CD14-positive monocyte (primary cell): ENCODE results near the gene CDH18. TPM values are rescaled to one million over a fixed set of nuclear protein-coding genes. Genes with fewer than 3 reads are reported as not detected.

Experiments
- DNase-seq, 3 donors: peaks; one replicate each; pipeline ENCODE4 v3.0.0-alpha.2; 2011 to 2022
- H2AFZ ChIP-seq: 2 replicates; pipeline ENCODE4 v1.6.0; 2012; ENCODE audit warnings: mild to moderate bottlenecking, low read depth, low read length, inconsistent platforms; ENCODE audit not compliant: insufficient read depth, poor library complexity, severe bottlenecking
- H3K27ac ChIP-seq, 2 donors: 1 replicate in 1 of 2; 2 replicates in 1 of 2; pipeline ENCODE4 v1.5.1; 2012 to 2013; ENCODE audit warnings: low read length in 2 of 2, control low read depth in 1 of 2, inconsistent platforms in 1 of 2, low read depth in 1 of 2, mild to moderate bottlenecking in 1 of 2
- H3K27me3 ChIP-seq, 2 donors: one replicate each; pipeline versions ENCODE4 v1.6.0 to v1.6.1; 2011 to 2013; ENCODE audit warnings: low read length in 2 of 2; ENCODE audit not compliant: control insufficient read depth in 2 of 2, insufficient read depth in 2 of 2
- H3K36me3 ChIP-seq, 2 donors: replicated peaks in 1 of 2; 1 replicate in 1 of 2; 2 replicates in 1 of 2; pipeline versions ENCODE4 v1.5.1 to v1.6.1; 2012 to 2013; ENCODE audit warnings: low read length in 2 of 2, control low read depth in 1 of 2, inconsistent platforms in 1 of 2, mild to moderate bottlenecking in 1 of 2; ENCODE audit not compliant: insufficient read depth in 2 of 2, control insufficient read depth in 1 of 2
- H3K4me1 ChIP-seq, 2 donors: 1 replicate in 1 of 2; 2 replicates in 1 of 2; pipeline versions ENCODE4 v1.5.1 to v1.6.1; 2012 to 2013; ENCODE audit warnings: low read length in 2 of 2, control low read depth in 1 of 2, inconsistent platforms in 1 of 2, mild to moderate bottlenecking in 1 of 2, moderate library complexity in 1 of 2; ENCODE audit not compliant: insufficient read depth in 2 of 2, control insufficient read depth in 1 of 2
- H3K4me2 ChIP-seq: replicated peaks from 2 replicates; pipeline ENCODE3; 2012; ENCODE audit warnings: low read length, moderate library complexity, mild to moderate bottlenecking; ENCODE audit not compliant: poor library complexity, severe bottlenecking; ENCODE audit errors: extremely low read depth
- H3K4me3 ChIP-seq, 3 experiments: fragments of 200-600 bp in 1 of 3; sonication (generic) in 1 of 3; replicated peaks in 1 of 3; 1 replicate in 2 of 3; 2 replicates in 1 of 3; pipeline ENCODE4 v1.5.1; 2011 to 2013; ENCODE audit warnings: low read length in 3 of 3, mild to moderate bottlenecking in 3 of 3, control low read depth in 2 of 3, low read depth in 2 of 3, inconsistent platforms in 1 of 3, moderate library complexity in 1 of 3
- H3K79me2 ChIP-seq: 2 replicates; pipeline ENCODE4 v1.6.0; 2012; ENCODE audit warnings: mild to moderate bottlenecking, control low read depth, inconsistent platforms, low read length, moderate library complexity; ENCODE audit not compliant: insufficient read depth
- H3K9ac ChIP-seq: 2 replicates; pipeline ENCODE4 v1.6.0; 2017; ENCODE audit warnings: low read length, mild to moderate bottlenecking; ENCODE audit not compliant: insufficient read depth, poor library complexity, severe bottlenecking
- H3K9me3 ChIP-seq, 2 donors: replicated peaks in 1 of 2; 1 replicate in 1 of 2; 2 replicates in 1 of 2; pipeline versions ENCODE4 v1.5.1 to v1.6.1; 2012 to 2013; ENCODE audit warnings: low read length in 2 of 2, control low read depth in 1 of 2; ENCODE audit not compliant: control insufficient read depth in 1 of 2, insufficient read depth in 1 of 2
- H4K20me1 ChIP-seq: 2 replicates; pipeline ENCODE4 v1.6.0; 2012; ENCODE audit warnings: mild to moderate bottlenecking, low read length, control low read depth, moderate library complexity; ENCODE audit not compliant: insufficient read depth
- H3K27ac Mint-ChIP-seq, 7 donors: one replicate each; pipeline ENCODE4 v1.8.0; 2020; ENCODE audit warnings: mild to moderate bottlenecking in 7 of 7, mixed read lengths in 7 of 7, moderate library complexity in 6 of 7, inconsistent platforms in 2 of 7
- H3K27me3 Mint-ChIP-seq, 3 donors: one replicate each; pipeline ENCODE4 v1.8.0; 2021 to 2022; ENCODE audit warnings: low read depth in 3 of 3, mild to moderate bottlenecking in 3 of 3, mixed read lengths in 3 of 3, moderate library complexity in 3 of 3, inconsistent platforms in 1 of 3
- H3K36me3 Mint-ChIP-seq, 2 donors: one replicate each; pipeline ENCODE4 v1.8.0; 2020; ENCODE audit warnings: mixed read lengths in 2 of 2, inconsistent platforms in 1 of 2, mild to moderate bottlenecking in 1 of 2
- H3K4me1 Mint-ChIP-seq: one replicate; pipeline ENCODE4 v1.8.0; 2020; ENCODE audit warnings: mild to moderate bottlenecking, mixed read lengths
- H3K4me3 Mint-ChIP-seq, 2 donors: one replicate each; pipeline ENCODE4 v1.8.0; 2020; ENCODE audit warnings: mild to moderate bottlenecking in 2 of 2, mixed read lengths in 2 of 2, moderate library complexity in 1 of 2
- H3K9me3 Mint-ChIP-seq, 7 donors: one replicate each; pipeline ENCODE4 v1.8.0; 2020 to 2022; ENCODE audit warnings: mixed read lengths in 7 of 7, mild to moderate bottlenecking in 6 of 7, moderate library complexity in 6 of 7, inconsistent platforms in 2 of 7
- CTCF ChIP-seq: fragments of 200-600 bp; IDR thresholded peaks from one replicate; pipeline ENCODE4 v1.8.0; 2022; ENCODE audit warnings: antibody characterized with exemption, mild to moderate bottlenecking
- WGBS: methylation state at CpG from one replicate; pipeline ENCODE4 v1.1.5; 2013; ENCODE audit warnings: missing lambda C conversion rate; ENCODE audit not compliant: insufficient coverage; 5-methylcytosine and 5-hydroxymethylcytosine counted together
- intact Hi-C, 2 donors: fragments of 100-400 bp; cut with micrococcal nuclease; formaldehyde crosslinking; loops; one replicate each; pipeline versions ENCODE4 v1.15.0 to v1.15.1; 2023
- polyA plus RNA-seq, 3 donors: library from polyadenylated mRNA; depleted of rRNA in 1 of 3; unstranded in 2 of 3; stranded (reverse) in 1 of 3; fragments of 300-500 nt in 2 of 3; fragments of >200 nt in 1 of 3; fragmentation: Illumina TruSeq in 2 of 3; gene quantifications; 1 replicate in 2 of 3; 2 replicates in 1 of 3; pipeline ENCODE4 v1.2.3, GENCODE V29; 2012 to 2021

The CDH18 gene
- polyA plus RNA-seq, 3 donors: not detected

GRCh38 chr5:19855031-19855430 is 133.0 kb downstream of the CDH18 start:
- peaks cover 0 to 3% (median 0%) of the 10 kb centered on the region in 7 donors for H3K9me3 Mint-ChIP-seq
- H3K4me1 Mint-ChIP-seq: no peaks in the 10 kb centered on the region
- H3K4me3 Mint-ChIP-seq: no peak overlapping the region
- Histone ChIP-seq H3K27me3 (no peaks in the 10 kb centered on the region), H3K36me3 (no peaks in the 10 kb centered on the region), H3K9me3 (peaks cover 0 to 4% of the 10 kb centered on the region in 2 donors), H3K27ac (no peak overlapping the region), H2AFZ (no peak overlapping the region), H3K4me3 (no peak overlapping the region), H4K20me1 (no peaks in the 10 kb centered on the region), H3K79me2 (no peaks in the 10 kb centered on the region), H3K4me2 (no peak overlapping the region), H3K9ac (no peak overlapping the region), H3K4me1 (no peaks in the 10 kb centered on the region)
- H3K36me3 Mint-ChIP-seq: no peaks in the 10 kb centered on the region
- no peaks in the 10 kb centered on the region for H3K27me3 Mint-ChIP-seq
- DNase-seq: no peak
- TF ChIP-seq CTCF: no peak
- no CpG with 5 or more reads among the region's 4 CpGs for WGBS
- H3K27ac Mint-ChIP-seq: no peak overlapping the region
- intact Hi-C loops: no loop called here

- intact Hi-C loops: no loop called here
- H3K4me2 ChIP-seq: no peak overlapping the region
These were observed 134.3 kb downstream of the CDH18 start for GRCh38 chr5:19853616-19854240.

More at GRCh38 chr5:19853616-19854240, 134.3 kb downstream of the CDH18 start:
- WGBS: no CpG with 5 or more reads among the region's 4 CpGs
- H3K9me3 Mint-ChIP-seq: peaks cover 0 to 4% (median 0%) of the 10 kb centered on the region in 7 donors
- Histone ChIP-seq H3K79me2 (no peaks in the 10 kb centered on the region), H3K9ac (no peak overlapping the region), H3K4me3 (no peak overlapping the region), H3K9me3 (peaks cover 0 to 4% of the 10 kb centered on the region in 2 donors), H4K20me1 (no peaks in the 10 kb centered on the region), H3K4me1 (no peaks in the 10 kb centered on the region), H2AFZ (no peak overlapping the region), H3K27ac (no peak overlapping the region), H3K36me3 (no peaks in the 10 kb centered on the region), H3K27me3 (no peaks in the 10 kb centered on the region)
- no peak for TF ChIP-seq CTCF
- H3K36me3 Mint-ChIP-seq: no peaks in the 10 kb centered on the region
- no peaks in the 10 kb centered on the region for H3K27me3 Mint-ChIP-seq
- no peaks in the 10 kb centered on the region for H3K4me1 Mint-ChIP-seq
- no peak overlapping the region for H3K4me3 Mint-ChIP-seq
- no peak overlapping the region for H3K27ac Mint-ChIP-seq
- DNase-seq: no peak
